B cell (primary cell): ENCODE measurements around the gene ATP11B. TPM values are rescaled to one million over a fixed set of nuclear protein-coding genes. Genes with fewer than 3 reads are reported as not detected.

Experiments
- ATAC-seq: fragments of 200-7000 bp; cut with Tn5 transposase; one replicate; pipeline ENCODE4 v1.10.0; 2021; ENCODE audit warnings: low read depth, mild to moderate bottlenecking, moderate number of reproducible peaks, moderate library complexity
- CTCF ChIA-PET: fragments of 350-600 bp; sonication (Branson Sonifier 250); formaldehyde crosslinking; loops from one replicate; lab custom pipeline; 2021; ENCODE audit warnings: antibody characterized with exemption, inconsistent platforms; lab: Charles Lee
- POLR2A ChIA-PET: fragments of 350-600 bp; sonication (Branson Sonifier 250); formaldehyde crosslinking; loops from one replicate; lab custom pipeline; 2021; ENCODE audit warnings: antibody characterized with exemption; lab: Charles Lee
- DNase-seq: peaks from one replicate; pipeline ENCODE4 v3.0.0; 2013
- H2AFZ ChIP-seq: 2 replicates; pipeline ENCODE4 v1.6.1; 2012; ENCODE audit warnings: mild to moderate bottlenecking, low read depth, low read length; ENCODE audit not compliant: insufficient read depth, poor library complexity, severe bottlenecking
- H3K27ac ChIP-seq, 2 donors: 1 replicate in 1 of 2; 2 replicates in 1 of 2; pipeline ENCODE4 v1.5.1; 2012 to 2013; ENCODE audit warnings: low read length in 2 of 2, mild to moderate bottlenecking in 2 of 2, moderate library complexity in 1 of 2
- H3K27me3 ChIP-seq, 4 experiments: fragments of 200-600 bp in 1 of 4; sonication (generic) in 1 of 4; replicated peaks in 1 of 4; 1 replicate in 2 of 4; 2 replicates in 2 of 4; pipeline versions ENCODE4 v1.6.1 to v1.7.0; 2013 to 2016; ENCODE audit warnings: low read length in 3 of 4, mild to moderate bottlenecking in 2 of 4, mixed read lengths in 1 of 4, moderate library complexity in 1 of 4; ENCODE audit not compliant: insufficient read depth in 4 of 4, control insufficient read depth in 3 of 4; ENCODE audit errors: control extremely low read depth in 1 of 4
- H3K36me3 ChIP-seq, 2 experiments: replicated peaks in 1 of 2; 1 replicate in 1 of 2; 2 replicates in 1 of 2; pipeline versions ENCODE4 v1.6.1 to v1.7.1; 2013; ENCODE audit warnings: low read length in 1 of 2; ENCODE audit not compliant: insufficient read depth in 2 of 2, control insufficient read depth in 1 of 2; ENCODE audit errors: control extremely low read depth in 1 of 2, extremely low read depth in 1 of 2
- H3K4me1 ChIP-seq, 2 donors: fragments of 200-600 bp in 1 of 2; sonication (generic) in 1 of 2; 1 replicate in 1 of 2; 2 replicates in 1 of 2; pipeline versions ENCODE4 v1.5.1 to v1.6.1; 2013 to 2017; ENCODE audit warnings: low read length in 2 of 2; ENCODE audit not compliant: control insufficient read depth in 2 of 2, insufficient read depth in 2 of 2
- H3K4me2 ChIP-seq: replicated peaks from 2 replicates; pipeline ENCODE3; 2012; ENCODE audit warnings: mild to moderate bottlenecking, low read depth, low read length; ENCODE audit not compliant: poor library complexity, severe bottlenecking
- H3K4me3 ChIP-seq, 5 experiments: fragments of 200-600 bp in 1 of 5; sonication (generic) in 1 of 5; 1 replicate in 3 of 5; 2 replicates in 2 of 5; pipeline versions ENCODE4 v1.5.1 to v1.7.0; 2011 to 2016; ENCODE audit warnings: low read length in 4 of 5, mild to moderate bottlenecking in 4 of 5, low read depth in 2 of 5, control low read depth in 1 of 5, moderate library complexity in 1 of 5; ENCODE audit not compliant: insufficient read depth in 1 of 5; ENCODE audit errors: control extremely low read depth in 1 of 5, extremely low read depth in 1 of 5
- H3K79me2 ChIP-seq: fragments of 200-600 bp; sonication (generic); one replicate; pipeline ENCODE4 v1.6.0; 2016; ENCODE audit warnings: low read length; ENCODE audit not compliant: control insufficient read depth, insufficient read depth
- H3K9ac ChIP-seq: fragments of 200-600 bp; sonication (generic); 2 replicates; pipeline ENCODE4 v1.6.1; 2017; ENCODE audit warnings: mild to moderate bottlenecking, low read length, moderate library complexity
- H3K9me3 ChIP-seq, 3 donors: one replicate each; pipeline versions ENCODE4 v1.6.1 to v1.7.1; 2013; ENCODE audit warnings: low read length in 2 of 3; ENCODE audit not compliant: control insufficient read depth in 2 of 3, insufficient read depth in 1 of 3; ENCODE audit errors: control extremely low read depth in 1 of 3
- H4K20me1 ChIP-seq: 2 replicates; pipeline ENCODE4 v1.6.0; 2012; ENCODE audit warnings: mild to moderate bottlenecking, low read length; ENCODE audit not compliant: insufficient read depth, control insufficient read depth, poor library complexity, severe bottlenecking
- H3K27ac Mint-ChIP-seq: one replicate; pipeline ENCODE4 v1.8.0; 2021; ENCODE audit warnings: mixed read lengths
- H3K27me3 Mint-ChIP-seq: one replicate; pipeline ENCODE4 v1.8.0; 2021; ENCODE audit warnings: mixed read lengths
- H3K4me1 Mint-ChIP-seq: one replicate; pipeline ENCODE4 v1.8.0; 2021; ENCODE audit warnings: mixed read lengths
- H3K4me3 Mint-ChIP-seq: one replicate; pipeline ENCODE4 v1.8.0; 2021; ENCODE audit warnings: mixed read lengths
- H3K9me3 Mint-ChIP-seq: one replicate; pipeline ENCODE4 v1.8.0; 2022; ENCODE audit warnings: mixed read lengths; ENCODE audit not compliant: insufficient read depth
- CTCF ChIP-seq: fragments of 200-600 bp; IDR thresholded peaks from one replicate; pipeline ENCODE4 v1.8.0; 2022; ENCODE audit warnings: antibody characterized with exemption, mild to moderate bottlenecking
- EZH2 ChIP-seq: IDR thresholded peaks from 2 replicates; pipeline ENCODE4 v1.6.1; 2012; ENCODE audit warnings: borderline replicate concordance, low read depth, mild to moderate bottlenecking, moderate library complexity, low read length; ENCODE audit not compliant: insufficient read depth, poor library complexity, severe bottlenecking
- WGBS: methylation state at CpG from one replicate; pipeline ENCODE4 v1.1.5; 2013; ENCODE audit warnings: missing lambda C conversion rate; ENCODE audit not compliant: insufficient coverage; 5-methylcytosine and 5-hydroxymethylcytosine counted together
- intact Hi-C: fragments of 100-400 bp; cut with micrococcal nuclease; formaldehyde crosslinking; loops from one replicate; pipeline ENCODE4 v1.10.0; 2022
- polyA plus RNA-seq: library from polyadenylated mRNA; depleted of rRNA; stranded (reverse); fragments of >200 nt; gene quantifications from 2 replicates; pipeline ENCODE4 v1.2.3, GENCODE V29; 2012
- total RNA-seq, 2 donors: library from RNA; stranded (reverse); fragments of 120-200 nt in 1 of 2; gene quantifications; 1 replicate in 1 of 2; 2 replicates in 1 of 2; pipeline versions ENCODE4 v1.2.3 to v1.2.4, GENCODE V29; 2013 to 2022

The ATP11B gene
- total and polyA plus RNA-seq, 2 donors (not counting 1 experiment from before 2014, with no cell fraction given) = 14.0 to 81.9 TPM

DNA sequence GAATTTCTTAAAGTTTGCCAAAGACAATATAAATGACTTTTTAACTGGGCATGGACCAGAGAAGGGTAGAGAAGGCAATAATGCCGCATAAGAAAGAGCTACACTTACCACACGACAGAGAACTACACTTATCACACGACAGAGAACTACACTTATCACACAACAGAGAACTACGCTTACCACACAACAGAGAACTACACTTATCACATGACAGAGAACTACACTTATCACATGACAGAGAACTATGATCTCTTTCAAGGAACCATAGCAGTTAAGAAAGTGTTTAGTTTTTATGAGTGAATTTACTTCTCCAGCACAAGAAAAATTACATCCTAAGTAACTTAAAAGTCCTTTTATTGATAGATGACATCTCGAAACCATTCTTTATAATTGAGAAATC, 155.0 kb downstream of the ATP11B start:
- H3K9ac ChIP-seq = no peak overlapping the region
- peaks cover 5 to 20% of the 10 kb centered on the region in 2 experiments for H3K36me3 ChIP-seq
- TF ChIP-seq CTCF (no peak), EZH2 (no peak)
- H2AFZ ChIP-seq = no peak overlapping the region
- WGBS = no CpG with 5 or more reads among the region's 5 CpGs
- no peaks in the 10 kb centered on the region for H4K20me1 ChIP-seq
- H3K4me1 ChIP-seq = no peaks in the 10 kb centered on the region
- intact Hi-C loops = no loop called here
- H3K9me3 Mint-ChIP-seq = no peaks in the 10 kb centered on the region
- no peak for ATAC-seq
- H3K4me2 ChIP-seq = no peak overlapping the region
- ChIA-PET CTCF (no interaction called here), POLR2A (no interaction called here)
- no peaks in the 10 kb centered on the region for H3K79me2 ChIP-seq
- no peak overlapping the region for H3K4me3 ChIP-seq
- DNase-seq = no peak
- no peaks in the 10 kb centered on the region for H3K27me3 Mint-ChIP-seq
- no peak overlapping the region for H3K27ac Mint-ChIP-seq
- peaks cover 3% of the 10 kb centered on the region for H3K4me1 Mint-ChIP-seq
- no peaks in the 10 kb centered on the region for H3K9me3 ChIP-seq
- H3K27me3 ChIP-seq = no peaks in the 10 kb centered on the region
- H3K4me3 Mint-ChIP-seq = no peak overlapping the region
- H3K27ac ChIP-seq = no peak overlapping the region

GRCh38 chr3:182949688-182950087, 156.4 kb downstream of the ATP11B start:
- H3K27me3 Mint-ChIP-seq = no peaks in the 10 kb centered on the region
- no peaks in the 10 kb centered on the region for H3K4me1 Mint-ChIP-seq
- Histone ChIP-seq H3K4me1 (no peaks in the 10 kb centered on the region), H3K4me3 (no peak overlapping the region), H4K20me1 (no peaks in the 10 kb centered on the region), H3K36me3 (peaks cover 3 to 20% of the 10 kb centered on the region in 2 experiments), H3K27me3 (no peaks in the 10 kb centered on the region), H3K9ac (no peak overlapping the region), H2AFZ (no peak overlapping the region), H3K79me2 (no peaks in the 10 kb centered on the region), H3K9me3 (no peaks in the 10 kb centered on the region), H3K27ac (no peak overlapping the region), H3K4me2 (no peak overlapping the region)
- no peak for DNase-seq
- CTCF ChIA-PET = no interaction called here
- 100% methylated on average over 1 of the region's 1 CpG for WGBS
- ATAC-seq = no peak
- POLR2A ChIA-PET = no interaction called here
- no peak overlapping the region for H3K4me3 Mint-ChIP-seq
- H3K27ac Mint-ChIP-seq = no peak overlapping the region
- no peaks in the 10 kb centered on the region for H3K9me3 Mint-ChIP-seq
- TF ChIP-seq EZH2 (no peak), CTCF (no peak)
- intact Hi-C loops = no loop called here
